Osteoblast (primary cell): ENCODE data around the gene MLIP. TPM values are rescaled to one million over a fixed set of nuclear protein-coding genes. Genes with fewer than 3 reads are reported as not detected.

Experiments
- DNase-seq: peaks from one replicate; pipeline ENCODE4 v3.0.0; 2011; ENCODE audit warnings: low spot score, mixed read lengths; ENCODE audit not compliant: insufficient read length; ENCODE audit errors: missing footprints
- H2AFZ ChIP-seq: 2 replicates; pipeline ENCODE4 v1.6.0; 2011; ENCODE audit warnings: mild to moderate bottlenecking, low read length
- H3K27ac ChIP-seq: 2 replicates; pipeline ENCODE4 v1.5.1; 2011; ENCODE audit warnings: mild to moderate bottlenecking, low read depth, low read length, moderate library complexity
- H3K27me3 ChIP-seq: 2 replicates; pipeline ENCODE4 v1.6.0; 2012; ENCODE audit warnings: mild to moderate bottlenecking, control low read depth, inconsistent platforms, low read length, moderate library complexity; ENCODE audit not compliant: insufficient read depth
- H3K36me3 ChIP-seq: 2 replicates; pipeline ENCODE4 v1.5.1; 2011; ENCODE audit warnings: mild to moderate bottlenecking, low read length, control low read depth, moderate library complexity; ENCODE audit not compliant: insufficient read depth
- H3K4me1 ChIP-seq: 2 replicates; pipeline ENCODE4 v1.5.1; 2011; ENCODE audit warnings: mild to moderate bottlenecking, low read length, control low read depth, moderate library complexity; ENCODE audit not compliant: insufficient read depth
- H3K4me2 ChIP-seq: 2 replicates; pipeline ENCODE4 v1.6.0; 2011; ENCODE audit warnings: mild to moderate bottlenecking, low read length; ENCODE audit not compliant: insufficient read depth
- H3K4me3 ChIP-seq: fragments of 200-600 bp; sonication (generic); 3 replicates; pipeline ENCODE4 v1.5.1; 2012; ENCODE audit warnings: mild to moderate bottlenecking, low read length, inconsistent platforms; ENCODE audit not compliant: insufficient read depth
- H3K79me2 ChIP-seq: 2 replicates; pipeline ENCODE4 v1.6.0; 2012; ENCODE audit warnings: mild to moderate bottlenecking, low read length, control low read depth, inconsistent platforms; ENCODE audit not compliant: insufficient read depth
- H3K9me3 ChIP-seq: 2 replicates; pipeline ENCODE4 v1.5.1; 2011; ENCODE audit warnings: low read depth, low read length, control low read depth
- H4K20me1 ChIP-seq: 2 replicates; pipeline ENCODE4 v1.6.0; 2012; ENCODE audit warnings: mild to moderate bottlenecking, low read length, control low read depth; ENCODE audit not compliant: insufficient read depth
- CTCF ChIP-seq: IDR thresholded peaks from 2 replicates; pipeline ENCODE4 v1.5.1; 2011; ENCODE audit warnings: mild to moderate bottlenecking, low read depth, low read length, moderate library complexity; ENCODE audit errors: extremely low read depth
- total RNA-seq: library from RNA; depleted of rRNA; stranded (reverse); fragments of >200 nt; gene quantifications from 2 replicates; pipeline ENCODE4 v1.2.3, GENCODE V29; 2012

Gene MLIP
- total RNA-seq, 1 donor, result 0.36 TPM

- H3K27ac ChIP-seq, result peak overlapping the region; percentile 42
- no peaks in the 10 kb centered on the region for H3K79me2 ChIP-seq
- no peaks in the 10 kb centered on the region for H3K9me3 ChIP-seq
- H3K36me3 ChIP-seq, result no peaks in the 10 kb centered on the region
- peak overlapping the region; percentile 69 for H2AFZ ChIP-seq
- H4K20me1 ChIP-seq, result no peaks in the 10 kb centered on the region
- DNase-seq, result peak; percentile 18
- no peak for TF ChIP-seq CTCF
- H3K4me1 ChIP-seq, result peaks cover 21% of the 10 kb centered on the region
- H3K4me2 ChIP-seq, result peak overlapping the region; percentile 31
- no peaks in the 10 kb centered on the region for H3K27me3 ChIP-seq
- H3K4me3 ChIP-seq, result no peak overlapping the region
These were observed 179.9 kb downstream of the MLIP start for GRCh38 chr6:54291146-54291545.

- H3K4me2 ChIP-seq, result no peak overlapping the region
- H3K27ac ChIP-seq, result peak overlapping the region; percentile 42
- no peak for DNase-seq
These were observed 180.5 kb downstream of the MLIP start for GRCh38 chr6:54291738-54292137.

GRCh38 chr6:54294965-54295532 lies 183.8 kb downstream of the MLIP start:
- Histone ChIP-seq H3K4me2 (no peak overlapping the region), H3K4me1 (peaks cover 21% of the 10 kb centered on the region), H3K27me3 (no peaks in the 10 kb centered on the region), H3K36me3 (no peaks in the 10 kb centered on the region), H4K20me1 (no peaks in the 10 kb centered on the region), H3K27ac (no peak overlapping the region), H3K9me3 (no peaks in the 10 kb centered on the region), H3K79me2 (no peaks in the 10 kb centered on the region), H2AFZ (no peak overlapping the region), H3K4me3 (no peak overlapping the region)
- no peak for TF ChIP-seq CTCF
- no peak for DNase-seq

More at GRCh38 chr6:54291738-54292137, 180.5 kb downstream of the MLIP start:
- Histone ChIP-seq H4K20me1 (no peaks in the 10 kb centered on the region), H3K9me3 (no peaks in the 10 kb centered on the region), H3K27me3 (no peaks in the 10 kb centered on the region), H2AFZ (no peak overlapping the region), H3K79me2 (no peaks in the 10 kb centered on the region), H3K36me3 (no peaks in the 10 kb centered on the region), H3K4me3 (no peak overlapping the region), H3K4me1 (peaks cover 21% of the 10 kb centered on the region)
- no peak for TF ChIP-seq CTCF

- Histone ChIP-seq H3K36me3 (no peaks in the 10 kb centered on the region), H3K79me2 (no peaks in the 10 kb centered on the region), H3K4me3 (no peak overlapping the region), H4K20me1 (no peaks in the 10 kb centered on the region), H3K27me3 (no peaks in the 10 kb centered on the region), H3K9me3 (no peaks in the 10 kb centered on the region), H3K4me2 (no peak overlapping the region), H2AFZ (no peak overlapping the region), H3K27ac (no peak overlapping the region), H3K4me1 (no peaks in the 10 kb centered on the region)
- TF ChIP-seq CTCF, result no peak
- no peak for DNase-seq
These were observed 188.5 kb downstream of the MLIP start for GRCh38 chr6:54299542-54300269.
